ENCODE results near the gene MACROD2. TPM values are rescaled to one million over a fixed set of nuclear protein-coding genes. Genes with fewer than 3 reads are reported as not detected.

MACROD2 gene
- total and polyA plus RNA-seq, 11 donors = 0.54 to 5.4 (median 2.4) TPM

GRCh38 chr20:15739035-15739434 lies 1743.7 kb downstream of the MACROD2 start:
- ATAC-seq (no peak), DNase-seq (no peak)
- TF ChIP-seq POLR2A (IDR thresholded peaks at IDR 0.05) (no peak), CTCF (IDR thresholded peaks at IDR 0.05) (no peak)
- no peak overlapping the region for H3K4me3 ChIP-seq
- no peaks in the 10 kb centered on the region for H3K9me3 ChIP-seq
- WGBS, 4 donors = 61 to 69% (median 67%) methylated on average over 2 of the region's 2 CpGs
- no peak overlapping the region for H3K27ac ChIP-seq
- H3K36me3 ChIP-seq = no peaks in the 10 kb centered on the region
- intact Hi-C loops (cut with DNase I) = no loop called here
- no peaks in the 10 kb centered on the region for H3K27me3 ChIP-seq
- H3K4me1 ChIP-seq = no peaks in the 10 kb centered on the region

- H3K9me3 ChIP-seq = no peaks in the 10 kb centered on the region
- no peak overlapping the region for H3K4me3 ChIP-seq
- DNase-seq = no peak
- intact Hi-C loops (cut with DNase I) = no loop called here
- 72 to 82% (median 75%) methylated on average over 3 of the region's 3 CpGs for WGBS, 4 donors
- no peaks in the 10 kb centered on the region for H3K27me3 ChIP-seq
- H3K36me3 ChIP-seq = no peaks in the 10 kb centered on the region
- ATAC-seq = no peak
- TF ChIP-seq CTCF (IDR thresholded peaks at IDR 0.05) = no peak
- TF ChIP-seq POLR2A (IDR thresholded peaks at IDR 0.05) = no peak
- no peaks in the 10 kb centered on the region for H3K4me1 ChIP-seq
- H3K27ac ChIP-seq = no peak overlapping the region
These were observed 1744.9 kb downstream of the MACROD2 start for GRCh38 chr20:15740046-15740775.

GRCh38 chr20:15742087-15742486 lies 1746.8 kb downstream of the MACROD2 start:
- peaks cover 0 to 5% (median 0%) of the 10 kb centered on the region in 12 donors for H3K9me3 ChIP-seq
- ATAC-seq = no peak
- 91 to 98% (median 95%) methylated on average over 1 of the region's 1 CpG for WGBS, 4 donors

GRCh38 chr20:15742627-15743026 lies 1747.3 kb downstream of the MACROD2 start:
- Histone ChIP-seq H3K4me1 (no peaks in the 10 kb centered on the region), H3K36me3 (no peaks in the 10 kb centered on the region), H3K27me3 (no peaks in the 10 kb centered on the region), H3K27ac (no peak overlapping the region), H3K9me3 (peaks cover 0 to 11% (median 0%) of the 10 kb centered on the region in 12 donors), H3K4me3 (no peak overlapping the region)
- TF ChIP-seq POLR2A (IDR thresholded peaks at IDR 0.05) (no peak), CTCF (IDR thresholded peaks at IDR 0.05) (no peak)
- ATAC-seq (no peak), DNase-seq (no peak)
- 78 to 87% (median 82%) methylated on average over 1 of the region's 1 CpG for WGBS, 4 donors
- intact Hi-C loops (cut with DNase I) = no loop called here

More at GRCh38 chr20:15742087-15742486, 1746.8 kb downstream of the MACROD2 start:
- Histone ChIP-seq H3K4me1 (no peaks in the 10 kb centered on the region), H3K27ac (no peak overlapping the region), H3K27me3 (no peaks in the 10 kb centered on the region), H3K4me3 (no peak overlapping the region), H3K36me3 (no peaks in the 10 kb centered on the region)
- intact Hi-C loops (cut with DNase I) = no loop called here
- DNase-seq = no peak
- no peak for TF ChIP-seq CTCF (IDR thresholded peaks at IDR 0.05)
- TF ChIP-seq POLR2A (IDR thresholded peaks at IDR 0.05) = no peak
